Kidney (tissue), 14 donors: ENCODE data around the gene SNX25. TPM values are rescaled to one million over a fixed set of nuclear protein-coding genes. Genes with fewer than 3 reads are reported as not detected.

Experiments used
- DNase-seq, 5 donors: peaks; one replicate each; pipeline ENCODE4 v3.0.0-alpha.2; 2013 to 2020
- FAIRE-seq: peaks from 2 replicates; lab custom pipeline; 2012; peaks lifted over from hg19 to GRCh38; lab: Jason Lieb, UNC
- H3K27ac ChIP-seq, 2 donors: one replicate each; pipeline ENCODE4 v1.7.0; 2013; ENCODE audit warnings: low read depth in 2 of 2, low read length in 2 of 2, inconsistent platforms in 1 of 2
- H3K27me3 ChIP-seq: one replicate; pipeline ENCODE4 v1.7.1; 2013; ENCODE audit warnings: low read length, inconsistent platforms; ENCODE audit not compliant: control insufficient read depth, insufficient read depth
- H3K36me3 ChIP-seq, 3 donors: one replicate each; pipeline versions ENCODE4 v1.7.0 to v1.7.1; 2013; ENCODE audit warnings: low read length in 3 of 3, control low read depth in 1 of 3, inconsistent platforms in 1 of 3; ENCODE audit not compliant: insufficient read depth in 3 of 3, control insufficient read depth in 2 of 3
- H3K4me1 ChIP-seq, 3 donors: one replicate each; pipeline versions ENCODE4 v1.7.0 to v1.7.1; 2013; ENCODE audit warnings: low read length in 3 of 3, inconsistent platforms in 1 of 3, low read depth in 1 of 3; ENCODE audit not compliant: control insufficient read depth in 2 of 3, insufficient read depth in 2 of 3
- H3K4me3 ChIP-seq, 3 donors: one replicate each; pipeline versions ENCODE4 v1.7.0 to v1.8.1; 2013; ENCODE audit warnings: low read length in 3 of 3, control low read depth in 1 of 3, inconsistent platforms in 1 of 3
- H3K9ac ChIP-seq, 3 donors: one replicate each; pipeline versions ENCODE4 v1.7.0 to v1.7.1; 2013; ENCODE audit warnings: low read length in 3 of 3, control low read depth in 1 of 3, inconsistent platforms in 1 of 3
- H3K9me3 ChIP-seq, 3 donors: one replicate each; pipeline versions ENCODE4 v1.7.0 to v1.7.1; 2013; ENCODE audit warnings: low read length in 3 of 3, control low read depth in 1 of 3, inconsistent platforms in 1 of 3; ENCODE audit not compliant: control insufficient read depth in 2 of 3, insufficient read depth in 1 of 3
- intact Hi-C: fragments of 100-400 bp; cut with DNase I; formaldehyde crosslinking; loops from one replicate; pipeline ENCODE4 v1.11.1; 2022
- polyA plus RNA-seq: library from polyadenylated mRNA; stranded (reverse); fragments of 350-450 nt; fragmentation: Illumina TruSeq; extraction: RNeasy Lipid Tissue Mini Kit (QIAGEN cat#74804); gene quantifications from one replicate; pipeline ENCODE4 v1.2.3, GENCODE V29; 2014; ENCODE audit warnings: low read depth, low replicate concordance; ENCODE audit not compliant: insufficient read depth
- total RNA-seq: library from RNA; stranded (reverse); fragmentation: NEBNext Ultra II Directional; extraction: Animal tissue kit (Norgen Biotek cat#: 25700); gene quantifications from one replicate; pipeline ENCODE4 v1.2.1, GENCODE V29; 2021
- TF ChIP-seq, protein P1 (sequence below): IDR thresholded peaks from 3 replicates; pipeline ENCODE4 v1.5.1; 2012; ENCODE audit warnings: mild to moderate bottlenecking, moderate library complexity, borderline replicate concordance; ENCODE audit not compliant: insufficient read depth; ENCODE audit errors: extremely low read depth
- donor health status: control.
- donor health status: control.
- donor health status: control.
- donor health status: control.
- donor health status: control.
- donor health status: DM: yes; HTN: yes; CAD: no.
- donor health status: Normal renal cell carcinoma (clear cell type).

SNX25 gene
- total and polyA plus RNA-seq, 2 donors from 2014 or later = 8.9 to 19.4 TPM

DNA sequence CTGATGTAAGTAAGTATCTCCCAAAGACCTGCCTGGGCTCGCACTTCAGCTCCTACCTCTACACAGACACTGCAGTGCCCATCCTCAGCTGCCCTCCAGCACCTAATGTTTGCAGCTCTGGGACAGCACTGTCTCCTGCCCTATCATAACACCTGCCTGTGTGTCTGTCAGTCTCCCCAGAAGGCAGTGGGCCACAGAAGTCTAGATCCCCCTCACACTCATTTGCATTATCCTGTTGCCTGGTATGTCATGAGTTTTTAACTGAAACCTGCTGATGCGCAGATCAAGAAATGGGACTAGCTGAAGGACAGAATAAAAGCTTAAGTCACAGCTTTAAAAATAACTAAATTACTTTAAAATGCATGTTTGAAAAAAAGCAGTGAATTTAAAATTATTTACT lies 143.3 kb downstream of the SNX25 start:
- Histone ChIP-seq H3K4me3 (no peak overlapping the region), H3K9ac (no peak overlapping the region), H3K9me3 (no peaks in the 10 kb centered on the region), H3K36me3 (peaks cover 0 to 4% (median 0%) of the 10 kb centered on the region in 3 donors), H3K27ac (no peak overlapping the region), H3K27me3 (no peaks in the 10 kb centered on the region), H3K4me1 (no peaks in the 10 kb centered on the region)
- intact Hi-C loops = no loop called here
- DNase-seq = no peak
- no peak for FAIRE-seq
- TF ChIP-seq, protein P1, sequence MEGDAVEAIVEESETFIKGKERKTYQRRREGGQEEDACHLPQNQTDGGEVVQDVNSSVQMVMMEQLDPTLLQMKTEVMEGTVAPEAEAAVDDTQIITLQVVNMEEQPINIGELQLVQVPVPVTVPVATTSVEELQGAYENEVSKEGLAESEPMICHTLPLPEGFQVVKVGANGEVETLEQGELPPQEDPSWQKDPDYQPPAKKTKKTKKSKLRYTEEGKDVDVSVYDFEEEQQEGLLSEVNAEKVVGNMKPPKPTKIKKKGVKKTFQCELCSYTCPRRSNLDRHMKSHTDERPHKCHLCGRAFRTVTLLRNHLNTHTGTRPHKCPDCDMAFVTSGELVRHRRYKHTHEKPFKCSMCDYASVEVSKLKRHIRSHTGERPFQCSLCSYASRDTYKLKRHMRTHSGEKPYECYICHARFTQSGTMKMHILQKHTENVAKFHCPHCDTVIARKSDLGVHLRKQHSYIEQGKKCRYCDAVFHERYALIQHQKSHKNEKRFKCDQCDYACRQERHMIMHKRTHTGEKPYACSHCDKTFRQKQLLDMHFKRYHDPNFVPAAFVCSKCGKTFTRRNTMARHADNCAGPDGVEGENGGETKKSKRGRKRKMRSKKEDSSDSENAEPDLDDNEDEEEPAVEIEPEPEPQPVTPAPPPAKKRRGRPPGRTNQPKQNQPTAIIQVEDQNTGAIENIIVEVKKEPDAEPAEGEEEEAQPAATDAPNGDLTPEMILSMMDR = no peak

DNA sequence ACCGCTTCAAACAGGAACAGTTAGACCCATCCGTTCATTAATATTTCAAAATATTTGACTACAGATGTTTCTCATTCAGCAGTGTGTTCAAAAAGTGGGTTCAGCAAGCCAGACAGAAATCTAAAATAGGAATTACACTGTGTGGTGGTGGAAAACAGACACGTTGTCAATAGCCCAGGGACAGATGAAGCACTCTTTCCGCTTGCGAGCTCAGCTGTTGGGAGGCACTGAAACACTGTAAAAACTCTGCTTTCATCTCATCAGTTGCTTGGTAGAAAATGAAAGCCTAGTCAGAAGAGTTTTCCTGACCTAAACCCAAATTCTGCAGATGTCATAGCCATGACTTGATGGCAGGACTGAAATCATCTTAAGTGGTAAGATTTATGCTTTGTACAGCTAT lies 147.8 kb downstream of the SNX25 start:
- no peak overlapping the region for H3K9ac ChIP-seq
- no peak overlapping the region for H3K27ac ChIP-seq
- TF ChIP-seq, protein P1 = no peak
- H3K4me3 ChIP-seq = no peak overlapping the region
- no peak for DNase-seq
- intact Hi-C loops = no loop called here
- H3K36me3 ChIP-seq = peaks cover 0 to 2% (median 0%) of the 10 kb centered on the region in 3 donors
- H3K4me1 ChIP-seq = no peaks in the 10 kb centered on the region
- no peaks in the 10 kb centered on the region for H3K9me3 ChIP-seq
- no peak for FAIRE-seq
- H3K27me3 ChIP-seq = no peaks in the 10 kb centered on the region

DNA sequence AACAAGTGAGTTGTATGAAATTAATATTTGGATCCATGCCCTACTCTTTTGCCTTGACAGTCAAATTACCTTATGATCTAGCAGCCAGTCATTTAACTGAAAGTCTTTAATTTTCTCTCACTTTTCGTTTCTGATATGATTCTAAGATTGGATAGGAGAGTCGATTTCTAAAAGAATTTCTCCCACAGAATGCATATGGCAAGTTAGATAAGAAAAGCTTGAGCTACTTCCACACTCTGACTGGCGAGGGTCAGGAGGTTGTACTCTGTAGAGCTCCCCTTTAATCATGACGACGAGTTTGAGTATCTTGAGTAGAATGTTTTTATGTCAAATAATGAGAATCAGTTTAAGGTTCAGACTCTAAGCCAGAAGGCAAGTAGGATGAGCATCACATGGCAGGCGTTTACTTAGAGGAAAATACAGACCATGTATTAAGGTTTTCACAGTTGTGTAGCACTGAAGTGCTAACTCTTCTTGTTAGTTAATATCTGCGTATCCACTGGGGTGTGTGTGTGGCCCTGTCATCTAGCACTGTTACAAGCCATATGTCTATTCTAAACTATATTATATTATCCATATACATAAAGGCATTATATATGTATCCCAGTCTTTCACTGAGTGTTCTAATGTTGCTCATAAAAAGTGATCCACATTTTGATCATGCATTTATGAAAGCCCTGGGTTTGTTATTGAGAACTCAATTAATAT lies 148.5 kb downstream of the SNX25 start:
- Histone ChIP-seq H3K27me3 (no peaks in the 10 kb centered on the region), H3K4me1 (no peaks in the 10 kb centered on the region), H3K27ac (no peak overlapping the region), H3K9me3 (no peaks in the 10 kb centered on the region), H3K9ac (no peak overlapping the region), H3K36me3 (peaks cover 0 to 2% (median 0%) of the 10 kb centered on the region in 3 donors), H3K4me3 (no peak overlapping the region)
- DNase-seq (no peak), FAIRE-seq (no peak)
- intact Hi-C loops = no loop called here
- TF ChIP-seq, protein P1 = no peak
